H9 (cell line): ENCODE measurements around the gene LRFN2. TPM values are rescaled to one million over a fixed set of nuclear protein-coding genes. Genes with fewer than 3 reads are reported as not detected.

Source experiments
- DNase-seq: peaks from one replicate; pipeline ENCODE4 v3.0.0-alpha.2; 2017
- H2AFZ ChIP-seq: one replicate; pipeline ENCODE4 v1.6.1; 2013; ENCODE audit warnings: mild to moderate bottlenecking, low read length, control low read depth, moderate library complexity
- H2AK5ac ChIP-seq: 2 replicates; pipeline ENCODE4 v1.6.1; 2013; ENCODE audit warnings: low read length, control low read depth, mixed read lengths; ENCODE audit not compliant: insufficient read length
- H2BK120ac ChIP-seq: one replicate; pipeline ENCODE4 v1.6.1; 2013; ENCODE audit warnings: low read depth, mild to moderate bottlenecking, low read length, control low read depth, inconsistent platforms; ENCODE audit not compliant: poor library complexity, severe bottlenecking
- H2BK12ac ChIP-seq: 2 replicates; pipeline ENCODE4 v1.6.1; 2013; ENCODE audit warnings: low read length, control low read depth, mixed read lengths, low read depth; ENCODE audit not compliant: insufficient read length
- H2BK15ac ChIP-seq: 2 replicates; pipeline ENCODE4 v1.6.1; 2013; ENCODE audit warnings: low read depth, low read length, control low read depth
- H2BK20ac ChIP-seq: one replicate; pipeline ENCODE4 v1.6.1; 2013; ENCODE audit warnings: low read depth, mild to moderate bottlenecking, low read length, control low read depth, inconsistent platforms; ENCODE audit not compliant: poor library complexity, severe bottlenecking
- H2BK5ac ChIP-seq: 2 replicates; pipeline ENCODE4 v1.6.1; 2013; ENCODE audit warnings: low read length, control low read depth, mixed read lengths; ENCODE audit not compliant: insufficient read length
- H3K14ac ChIP-seq: 2 replicates; pipeline ENCODE4 v1.6.1; 2013; ENCODE audit warnings: low read length, control low read depth; ENCODE audit not compliant: insufficient read depth
- H3K18ac ChIP-seq: 2 replicates; pipeline ENCODE4 v1.6.1; 2013; ENCODE audit warnings: low read depth, mild to moderate bottlenecking, mixed read lengths, low read length, control low read depth; ENCODE audit not compliant: insufficient read length
- H3K23ac ChIP-seq: 2 replicates; pipeline ENCODE4 v1.6.1; 2013; ENCODE audit warnings: low read length, control low read depth, mixed read lengths, low read depth; ENCODE audit not compliant: insufficient read length
- H3K23me2 ChIP-seq: 2 replicates; pipeline ENCODE4 v1.6.1; 2013; ENCODE audit warnings: low read depth, mild to moderate bottlenecking, mixed read lengths, low read length, control low read depth; ENCODE audit not compliant: insufficient read length, poor library complexity, severe bottlenecking
- H3K27ac ChIP-seq: 2 replicates; pipeline ENCODE4 v1.5.1; 2013; ENCODE audit warnings: low read length, control low read depth, mixed read lengths, low read depth; ENCODE audit not compliant: insufficient read length
- H3K27me3 ChIP-seq: 2 replicates; pipeline ENCODE4 v1.6.1; 2013; ENCODE audit warnings: low read length, control low read depth, inconsistent platforms; ENCODE audit not compliant: insufficient read depth
- H3K4ac ChIP-seq: 2 replicates; pipeline ENCODE4 v1.6.1; 2013; ENCODE audit warnings: low read depth, mild to moderate bottlenecking, control low read depth, inconsistent platforms, low read length, moderate library complexity
- H3K4me1 ChIP-seq: 2 replicates; pipeline ENCODE4 v1.6.1; 2013; ENCODE audit warnings: low read length, control low read depth, inconsistent platforms; ENCODE audit not compliant: insufficient read depth
- H3K4me2 ChIP-seq: 2 replicates; pipeline ENCODE4 v1.6.1; 2013; ENCODE audit warnings: low read length, control low read depth, mixed read lengths; ENCODE audit not compliant: insufficient read length, insufficient read depth
- H3K56ac ChIP-seq: 2 replicates; pipeline ENCODE4 v1.6.1; 2013; ENCODE audit warnings: low read depth, mild to moderate bottlenecking, mixed read lengths, low read length, control low read depth; ENCODE audit not compliant: insufficient read length
- H3K79me1 ChIP-seq: 2 replicates; pipeline ENCODE4 v1.6.1; 2013; ENCODE audit warnings: low read depth, mild to moderate bottlenecking, moderate library complexity, low read length, control low read depth, inconsistent platforms; ENCODE audit not compliant: insufficient read depth, poor library complexity, severe bottlenecking
- H3K79me2 ChIP-seq: 2 replicates; pipeline ENCODE4 v1.6.1; 2013; ENCODE audit warnings: low read length, control low read depth, inconsistent platforms; ENCODE audit not compliant: insufficient read depth
- H3K9ac ChIP-seq: 2 replicates; pipeline ENCODE4 v1.6.1; 2013; ENCODE audit warnings: low read length, control low read depth, mixed read lengths; ENCODE audit not compliant: insufficient read length; ENCODE audit errors: extremely low read depth
- H3K9me3 ChIP-seq: one replicate; pipeline ENCODE4 v1.6.1; 2013; ENCODE audit warnings: low read depth, low read length, inconsistent platforms; ENCODE audit not compliant: control insufficient read depth
- H3T11ph ChIP-seq: one replicate; pipeline ENCODE4 v1.6.1; 2013; ENCODE audit warnings: mild to moderate bottlenecking, low read length, control low read depth, inconsistent platforms
- H4K20me1 ChIP-seq: one replicate; pipeline ENCODE4 v1.6.1; 2013; ENCODE audit not compliant: control insufficient read depth, insufficient read length, insufficient read depth
- H4K5ac ChIP-seq: 2 replicates; pipeline ENCODE4 v1.6.1; 2013; ENCODE audit warnings: low read depth, mild to moderate bottlenecking, mixed read lengths, low read length, control low read depth; ENCODE audit not compliant: insufficient read length
- H4K8ac ChIP-seq: replicated peaks from 2 replicates; pipeline ENCODE4 v1.6.1; 2013; ENCODE audit warnings: low read length, control low read depth, mixed read lengths, low read depth; ENCODE audit not compliant: insufficient read length
- H4K91ac ChIP-seq: 2 replicates; pipeline ENCODE4 v1.6.1; 2013; ENCODE audit warnings: low read depth, mild to moderate bottlenecking, moderate library complexity, mixed read lengths, low read length, control low read depth; ENCODE audit not compliant: insufficient read length
- H3K27ac Mint-ChIP-seq, 3 experiments: 2 replicates in 2 of 3; 3 replicates in 1 of 3; pipeline ENCODE4 v1.8.0; 2020 to 2021; ENCODE audit warnings: mixed read lengths in 3 of 3, mild to moderate bottlenecking in 1 of 3, moderate library complexity in 1 of 3
- H3K27me3 Mint-ChIP-seq: 2 replicates; pipeline ENCODE4 v1.8.0; 2021; ENCODE audit warnings: low read depth, mild to moderate bottlenecking, moderate library complexity, mixed read lengths
- H3K36me3 Mint-ChIP-seq, 3 experiments: 2 replicates in 2 of 3; 3 replicates in 1 of 3; pipeline ENCODE4 v1.8.0; 2020 to 2021; ENCODE audit warnings: low read depth in 3 of 3, mixed read lengths in 3 of 3; ENCODE audit not compliant: insufficient read depth in 1 of 3
- H3K4me1 Mint-ChIP-seq, 2 experiments: 2 replicates each; pipeline ENCODE4 v1.8.0; 2020; ENCODE audit warnings: mixed read lengths in 2 of 2
- H3K4me3 Mint-ChIP-seq, 2 experiments: 2 replicates in 1 of 2; 3 replicates in 1 of 2; pipeline ENCODE4 v1.8.0; 2020 to 2021; ENCODE audit warnings: mild to moderate bottlenecking in 2 of 2, mixed read lengths in 2 of 2, moderate library complexity in 1 of 2
- H3K9me3 Mint-ChIP-seq, 2 experiments: 2 replicates in 1 of 2; 3 replicates in 1 of 2; pipeline ENCODE4 v1.8.0; 2020; ENCODE audit warnings: mild to moderate bottlenecking in 2 of 2, mixed read lengths in 2 of 2, moderate library complexity in 1 of 2
- WGBS: extraction: QIAGEN DNeasy Blood & Tissue Kit; methylation state at CpG from one replicate; pipeline ENCODE4 v1.1.7; 2013; ENCODE audit warnings: missing lambda C conversion rate, low lambda C conversion rate, mixed read lengths; ENCODE audit not compliant: insufficient read length; ENCODE audit errors: extremely low coverage; 5-methylcytosine and 5-hydroxymethylcytosine counted together
- total RNA-seq: library from RNA; stranded (reverse); gene quantifications from 2 replicates; pipeline ENCODE4 v1.2.1, GENCODE V29; 2021
- TF ChIP-seq, protein P1 (sequence below): fragments of 200-600 bp; sonication (generic); conservative IDR thresholded peaks from 3 replicates; pipeline ENCODE4 v1.8.0; 2021; ENCODE audit warnings: antibody characterized with exemption, mild to moderate bottlenecking

The LRFN2 gene
- total RNA-seq, 1 experiment from 2014 or later = 0.11 TPM

GRCh38 chr6:40455686-40456389, 131.3 kb downstream of the LRFN2 start:
- no peak overlapping the region for H3K14ac ChIP-seq
- H3K4me1 Mint-ChIP-seq = no peaks in the 10 kb centered on the region
- no peak for DNase-seq
- H4K8ac ChIP-seq = no peak overlapping the region
- no peak overlapping the region for H4K5ac ChIP-seq
- no peak overlapping the region for H3K56ac ChIP-seq
- no peak overlapping the region for H3K23ac ChIP-seq
- H2BK12ac ChIP-seq = no peak overlapping the region
- H2BK120ac ChIP-seq = no peak overlapping the region
- no peak overlapping the region for H3K4me2 ChIP-seq
- H3K79me2 ChIP-seq = no peaks in the 10 kb centered on the region
- H3K18ac ChIP-seq = no peak overlapping the region
- no peak overlapping the region for H3K4ac ChIP-seq
- H3K9me3 Mint-ChIP-seq = peaks cover 0 to 4% of the 10 kb centered on the region in 2 experiments; a peak in 1 of 5 replicates
- no peaks in the 10 kb centered on the region for H3K27me3 ChIP-seq
- no peaks in the 10 kb centered on the region for H4K20me1 ChIP-seq
- H2AFZ ChIP-seq = no peak overlapping the region
- H2BK5ac ChIP-seq = no peak overlapping the region
- no peak overlapping the region for H3T11ph ChIP-seq
- no peaks in the 10 kb centered on the region for H3K79me1 ChIP-seq
- no peak overlapping the region for H2AK5ac ChIP-seq
- H3K4me1 ChIP-seq = no peaks in the 10 kb centered on the region
- TF ChIP-seq, protein P1, sequence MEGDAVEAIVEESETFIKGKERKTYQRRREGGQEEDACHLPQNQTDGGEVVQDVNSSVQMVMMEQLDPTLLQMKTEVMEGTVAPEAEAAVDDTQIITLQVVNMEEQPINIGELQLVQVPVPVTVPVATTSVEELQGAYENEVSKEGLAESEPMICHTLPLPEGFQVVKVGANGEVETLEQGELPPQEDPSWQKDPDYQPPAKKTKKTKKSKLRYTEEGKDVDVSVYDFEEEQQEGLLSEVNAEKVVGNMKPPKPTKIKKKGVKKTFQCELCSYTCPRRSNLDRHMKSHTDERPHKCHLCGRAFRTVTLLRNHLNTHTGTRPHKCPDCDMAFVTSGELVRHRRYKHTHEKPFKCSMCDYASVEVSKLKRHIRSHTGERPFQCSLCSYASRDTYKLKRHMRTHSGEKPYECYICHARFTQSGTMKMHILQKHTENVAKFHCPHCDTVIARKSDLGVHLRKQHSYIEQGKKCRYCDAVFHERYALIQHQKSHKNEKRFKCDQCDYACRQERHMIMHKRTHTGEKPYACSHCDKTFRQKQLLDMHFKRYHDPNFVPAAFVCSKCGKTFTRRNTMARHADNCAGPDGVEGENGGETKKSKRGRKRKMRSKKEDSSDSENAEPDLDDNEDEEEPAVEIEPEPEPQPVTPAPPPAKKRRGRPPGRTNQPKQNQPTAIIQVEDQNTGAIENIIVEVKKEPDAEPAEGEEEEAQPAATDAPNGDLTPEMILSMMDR = no peak
- H3K27ac ChIP-seq = no peak overlapping the region
- H3K27me3 Mint-ChIP-seq = no peaks in the 10 kb centered on the region
- H3K9ac ChIP-seq = no peak overlapping the region
- H2BK20ac ChIP-seq = no peak overlapping the region
- no peaks in the 10 kb centered on the region for H3K9me3 ChIP-seq
- no peak overlapping the region for H4K91ac ChIP-seq
- H3K36me3 Mint-ChIP-seq = no peaks in the 10 kb centered on the region
- H2BK15ac ChIP-seq = no peak overlapping the region
- no peak overlapping the region for H3K4me3 Mint-ChIP-seq
- no CpG with 5 or more reads among the region's 1 CpG for WGBS
- no peak overlapping the region for H3K27ac Mint-ChIP-seq
- H3K23me2 ChIP-seq = no peaks in the 10 kb centered on the region
